GM19025 (cell line): ENCODE measurements around the gene BRINP2.

Experiments
- ATAC-seq: cut with Tn5 transposase; IDR thresholded peaks from one replicate; pipeline ENCODE4 v1.9.1; 2021; ENCODE audit warnings: mild to moderate bottlenecking, low read depth, moderate library complexity; ENCODE audit not compliant: unreplicated experiment

BRINP2 gene

GRCh38 chr1:177163844-177164379 is 6.8 kb upstream of the BRINP2 start:
- no peak for ATAC-seq

GRCh38 chr1:177164380-177165068 is 6.2 kb upstream of the BRINP2 start, which contains the start of gene ASTN1:
Gene ASTN1 (minus strand): TSS chr1:177164712. CDS start chr1:177164676, 36 bp downstream.
- ATAC-seq = no peak

- no peak for ATAC-seq
These were observed 5.7 kb upstream of the BRINP2 start for GRCh38 chr1:177165069-177165439.

GRCh38 chr1:177171536-177172123 is 872 bp downstream of the BRINP2 start:
- no peak for ATAC-seq

- ATAC-seq = no peak
These were observed 1.5 kb downstream of the BRINP2 start for GRCh38 chr1:177172272-177172671.

GRCh38 chr1:177172866-177173265 is 2.1 kb downstream of the BRINP2 start:
- no peak for ATAC-seq

GRCh38 chr1:177173976-177174375 is 3.2 kb downstream of the BRINP2 start:
- no peak for ATAC-seq

- no peak for ATAC-seq
These were observed 4.3 kb downstream of the BRINP2 start for GRCh38 chr1:177174921-177175634.

- ATAC-seq = no peak
These were observed 10.5 kb downstream of the BRINP2 start for GRCh38 chr1:177181280-177181630.

GRCh38 chr1:177181631-177182291 is 11.0 kb downstream of the BRINP2 start:
- peak; percentile 92 for ATAC-seq

- no peak for ATAC-seq
These were observed 13.1 kb downstream of the BRINP2 start for GRCh38 chr1:177183836-177184235.

- ATAC-seq = no peak
These were observed 14.5 kb downstream of the BRINP2 start for GRCh38 chr1:177185209-177185608.

- ATAC-seq = no peak
These were observed 15.9 kb downstream of the BRINP2 start for GRCh38 chr1:177186639-177187038.

- no peak for ATAC-seq
These were observed 19.7 kb downstream of the BRINP2 start for GRCh38 chr1:177190308-177190970.

- ATAC-seq = no peak
These were observed 27.5 kb downstream of the BRINP2 start for GRCh38 chr1:177198243-177198642.

GRCh38 chr1:177200290-177200689 is 29.5 kb downstream of the BRINP2 start:
- ATAC-seq = no peak

GRCh38 chr1:177206831-177207355 is 36.1 kb downstream of the BRINP2 start:
- ATAC-seq = no peak

GRCh38 chr1:177208920-177209319 is 38.2 kb downstream of the BRINP2 start:
- ATAC-seq = no peak

- no peak for ATAC-seq
These were observed 38.6 kb downstream of the BRINP2 start for GRCh38 chr1:177209357-177209756.

GRCh38 chr1:177210071-177210470 is 39.3 kb downstream of the BRINP2 start:
- no peak for ATAC-seq
